HG03460 (cell line): ENCODE data around the gene JAM3.
A peak's percentile ranks its signal among the peaks of the same experiment; 100 is the strongest.

Source experiments
- ATAC-seq: cut with Tn5 transposase; IDR thresholded peaks from one replicate; pipeline ENCODE4 v1.9.1; 2021; ENCODE audit not compliant: unreplicated experiment

JAM3 gene

DNA sequence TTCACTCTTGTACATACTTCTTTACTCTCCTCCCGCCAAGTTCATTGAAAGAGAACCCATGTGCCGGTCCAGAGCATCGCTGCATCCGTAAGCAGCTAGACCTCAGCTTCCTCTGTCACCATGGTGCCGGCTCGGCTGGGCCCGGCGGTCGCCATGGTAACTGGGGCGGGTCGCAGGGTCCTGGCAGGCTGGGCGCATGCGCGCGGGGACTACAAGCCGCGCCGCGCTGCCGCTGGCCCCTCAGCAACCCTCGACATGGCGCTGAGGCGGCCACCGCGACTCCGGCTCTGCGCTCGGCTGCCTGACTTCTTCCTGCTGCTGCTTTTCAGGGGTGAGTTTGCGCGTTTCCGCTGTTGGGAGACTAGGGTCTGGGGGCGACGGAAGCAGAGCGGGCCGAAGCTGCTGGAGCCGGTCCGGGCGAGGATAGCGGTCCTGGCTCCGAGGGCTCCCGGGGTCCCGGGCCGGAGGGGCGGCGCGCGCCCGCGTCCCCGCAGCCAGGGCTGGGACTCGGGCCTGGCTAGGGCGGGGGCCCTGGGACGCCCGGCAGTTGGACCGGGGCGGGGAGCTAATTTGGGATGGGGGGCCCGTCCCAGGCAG, at the start of gene JAM3:
Gene JAM3, plus strand, starts transcription at position 244 of the 597 bp plus-strand sequence. Its CDS starts 12 bp downstream, at position 256.
- ATAC-seq: peak; percentile 74

- no peak for ATAC-seq
Observed at GRCh38 chr11:134019500-134019899, 49.4 kb upstream of the JAM3 start.

DNA sequence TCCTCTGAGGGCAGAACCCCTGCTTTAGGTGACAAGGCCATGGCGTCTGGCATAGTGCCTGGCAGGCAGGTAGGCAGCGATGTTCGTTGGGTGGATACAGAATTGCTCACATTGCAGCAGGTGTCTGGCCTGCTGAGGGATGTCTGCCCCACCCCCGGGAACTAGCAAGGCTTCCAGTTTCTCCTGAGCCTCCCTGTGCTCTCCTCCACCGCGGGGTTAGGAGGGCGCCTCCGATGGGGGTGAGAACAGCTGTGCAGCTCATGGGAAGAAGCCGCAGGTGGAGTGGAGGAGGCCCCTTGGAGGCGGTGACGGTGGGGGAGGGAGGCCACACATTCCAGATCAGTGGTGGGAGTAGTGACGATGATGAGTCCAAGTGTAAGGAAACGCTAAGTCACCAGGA, 48.3 kb upstream of the JAM3 start:
- no peak for ATAC-seq

DNA sequence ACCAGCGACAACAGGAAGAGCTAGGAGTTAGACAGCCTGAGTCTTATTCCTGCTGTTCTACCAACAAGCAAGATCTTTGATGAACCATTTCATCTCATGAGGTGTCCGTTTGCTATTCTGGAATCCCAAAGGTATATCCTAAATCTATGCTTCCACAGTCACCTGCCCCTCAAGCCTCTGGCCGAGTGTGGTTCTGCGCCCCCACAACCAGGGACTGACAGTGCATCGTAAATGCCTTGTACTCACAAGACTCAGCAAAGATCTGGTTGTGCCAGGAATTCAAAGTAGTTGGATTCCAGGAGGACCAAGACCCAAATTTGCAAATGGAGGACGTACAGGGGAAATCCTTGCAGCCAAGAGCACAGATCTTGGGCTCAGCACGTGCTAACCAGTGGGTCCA, 47.5 kb upstream of the JAM3 start:
- no peak for ATAC-seq

DNA sequence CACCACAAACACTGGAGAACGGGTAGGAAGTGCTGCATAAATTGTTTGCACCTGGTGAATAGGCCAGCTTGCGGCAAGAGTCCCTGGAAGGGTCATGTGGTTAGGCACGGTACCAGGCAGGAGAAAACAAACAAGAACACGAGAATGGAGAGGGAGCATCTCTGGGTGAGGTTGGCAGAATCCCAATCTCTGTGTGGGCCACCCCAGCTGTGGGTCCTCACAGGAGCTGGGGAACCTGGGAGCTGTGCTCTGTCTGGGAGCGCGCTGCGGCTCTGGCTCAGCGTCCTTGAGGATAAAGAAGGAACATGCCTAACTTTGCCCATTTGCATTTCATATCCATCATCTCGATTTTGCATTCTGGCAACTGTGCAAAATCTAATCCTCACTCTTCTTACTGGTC, 46.1 kb upstream of the JAM3 start:
- ATAC-seq: no peak

GRCh38 chr11:134024420-134025081, 44.3 kb upstream of the JAM3 start:
- ATAC-seq: no peak

- ATAC-seq: no peak
Observed at GRCh38 chr11:134025082-134025429, 43.8 kb upstream of the JAM3 start.

- ATAC-seq: no peak
Observed at GRCh38 chr11:134026655-134027343, 42.1 kb upstream of the JAM3 start.

DNA sequence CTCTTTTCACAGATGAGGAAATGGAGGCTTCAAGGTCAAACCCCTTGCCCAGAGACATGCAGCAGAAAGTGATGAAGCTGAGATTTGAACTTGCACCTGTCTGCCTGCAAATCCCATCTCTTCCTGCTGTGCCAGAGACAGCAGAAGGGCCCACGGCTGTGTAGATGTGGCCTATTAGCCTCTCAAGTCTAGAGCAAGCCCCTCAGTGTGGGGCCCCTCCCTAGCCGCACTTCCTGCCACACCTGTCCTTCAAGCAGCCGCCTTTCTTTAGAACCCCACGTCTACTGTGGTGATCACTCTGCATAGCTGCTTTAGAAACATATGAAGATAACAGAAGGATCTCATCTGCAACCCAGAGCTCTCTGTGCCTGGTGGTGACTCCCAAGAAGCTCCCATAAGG, 41.2 kb upstream of the JAM3 start:
- no peak for ATAC-seq

DNA sequence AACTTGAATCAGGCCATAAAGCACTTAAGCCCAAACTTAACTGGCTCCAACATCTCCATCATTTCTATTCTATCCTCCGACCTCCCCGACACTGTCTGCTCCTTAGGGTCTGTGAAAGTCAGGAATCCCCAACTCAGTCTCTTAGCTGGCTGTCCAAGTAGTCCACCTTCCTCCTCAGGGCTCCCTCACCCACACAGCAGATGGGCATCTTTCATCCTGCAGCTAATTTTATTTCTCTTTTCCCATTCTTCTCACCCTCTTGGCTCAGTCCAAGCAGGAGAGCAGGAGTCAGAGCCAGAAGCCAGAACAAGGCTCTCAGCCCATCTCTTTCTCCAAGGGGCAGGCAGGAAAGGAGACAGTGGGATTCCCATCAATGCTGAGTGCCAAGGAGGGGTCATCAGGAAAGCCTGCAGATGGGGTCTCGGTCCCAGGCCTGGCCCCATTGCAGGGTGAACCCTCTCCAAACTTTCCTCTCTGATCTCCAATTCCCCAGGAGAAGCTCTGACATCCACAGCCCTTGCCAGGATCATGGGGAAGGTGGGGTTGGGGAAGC, 40.4 kb upstream of the JAM3 start:
- no peak for ATAC-seq

GRCh38 chr11:134030853-134031252, 38.0 kb upstream of the JAM3 start:
- ATAC-seq: no peak

- ATAC-seq: no peak
Observed at GRCh38 chr11:134032043-134032442, 36.8 kb upstream of the JAM3 start.

DNA sequence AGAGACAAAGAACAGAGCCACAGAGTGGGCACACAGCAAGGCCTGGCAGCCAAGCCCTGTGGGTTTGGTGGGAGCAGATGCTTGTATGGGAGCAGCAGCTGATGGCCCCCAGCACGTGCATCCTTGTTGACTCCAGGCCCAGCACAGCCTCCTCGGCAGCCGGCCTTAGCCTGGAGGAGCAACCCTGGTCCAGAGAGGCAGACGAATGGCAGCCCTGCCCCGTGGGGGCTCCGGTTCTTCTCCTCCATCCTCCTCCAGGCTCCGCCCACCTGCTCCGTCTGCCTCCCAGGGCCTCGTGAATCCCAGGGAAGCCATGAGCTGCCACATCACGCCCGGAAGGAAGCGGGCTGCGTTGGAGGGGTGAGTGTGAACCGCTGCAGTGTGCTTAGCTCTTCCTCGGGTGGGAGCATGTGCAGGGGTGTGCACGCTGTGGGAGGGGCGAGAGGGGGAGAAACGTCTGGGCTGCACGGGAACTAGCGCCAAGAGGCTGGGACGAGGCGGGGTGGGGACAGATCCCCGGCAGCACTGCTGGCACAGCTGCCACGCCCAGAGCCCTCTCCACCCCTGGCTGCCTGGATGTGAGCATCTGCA, 36.3 kb upstream of the JAM3 start:
- no peak for ATAC-seq

GRCh38 chr11:134033276-134033675, 35.6 kb upstream of the JAM3 start:
- ATAC-seq: no peak

DNA sequence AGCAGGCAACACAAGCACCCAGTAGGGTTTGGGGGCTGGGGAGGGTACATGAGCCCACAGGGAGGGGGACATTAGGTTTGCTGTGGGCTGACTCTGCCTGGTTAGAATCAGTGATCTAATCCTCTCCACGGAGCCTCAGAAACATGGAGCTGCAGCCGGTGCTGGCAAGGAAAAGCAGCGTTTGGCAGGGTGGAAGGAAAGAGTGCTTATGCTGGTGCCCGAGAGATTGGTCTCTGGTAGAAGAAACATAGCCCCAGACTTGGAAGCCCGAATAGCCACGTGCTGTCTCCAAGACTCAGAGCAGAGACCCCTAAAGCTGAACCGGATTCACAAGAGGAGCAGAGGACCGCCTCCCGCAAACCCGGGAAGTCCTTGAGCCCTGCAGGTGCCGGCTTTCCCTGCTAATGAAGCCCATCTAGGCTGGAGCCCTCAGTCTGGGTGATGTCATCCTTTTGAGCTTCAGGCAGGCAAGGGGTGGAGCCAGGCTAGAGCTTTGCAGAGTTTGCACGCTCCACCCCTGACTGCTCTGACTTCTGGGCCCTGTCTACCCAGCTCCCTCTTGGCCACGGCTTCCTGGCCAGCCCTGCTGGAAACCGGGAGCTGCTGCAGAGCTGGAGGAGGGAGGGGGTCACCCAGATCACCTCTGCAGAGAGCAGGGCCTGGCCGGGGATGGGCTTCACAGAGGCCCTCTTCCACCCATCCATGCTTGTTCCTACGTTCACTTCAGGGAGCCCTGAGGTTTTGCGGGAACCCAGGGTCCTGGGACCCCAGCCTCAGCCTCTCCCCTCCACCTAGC, 35.0 kb upstream of the JAM3 start:
- peak; percentile 57 for ATAC-seq

GRCh38 chr11:134034496-134035381, 34.1 kb upstream of the JAM3 start:
- no peak for ATAC-seq

- ATAC-seq: no peak
Observed at GRCh38 chr11:134036492-134037045, 32.3 kb upstream of the JAM3 start.

- peak; percentile 59 for ATAC-seq
Observed at GRCh38 chr11:134037046-134037908, 31.6 kb upstream of the JAM3 start.
